Spinal cord (tissue), 10 donors: Measurements from ENCODE around the gene C4orf50. TPM values are rescaled to one million over a fixed set of nuclear protein-coding genes. Genes with fewer than 3 reads are reported as not detected.
A peak's percentile ranks its signal among the peaks of the same experiment; 100 is the strongest.

ENCODE experiments used
- DNase-seq, 6 donors: peaks; one replicate each; pipeline versions ENCODE4 v3.0.0 to v3.0.0-alpha.2; 2013 to 2015; ENCODE audit warnings: low spot score in 6 of 6, low read depth in 4 of 6
- H3K27ac ChIP-seq: one replicate; pipeline ENCODE4 v1.5.1; 2013; ENCODE audit warnings: low read depth, low read length, control low read depth
- H3K27me3 ChIP-seq: one replicate; pipeline ENCODE4 v1.6.1; 2013; ENCODE audit warnings: low read length; ENCODE audit not compliant: control insufficient read depth, insufficient read depth
- H3K36me3 ChIP-seq: one replicate; pipeline ENCODE4 v1.6.1; 2013; ENCODE audit warnings: low read length; ENCODE audit not compliant: control insufficient read depth, insufficient read depth
- H3K4me1 ChIP-seq: one replicate; pipeline ENCODE4 v1.6.1; 2013; ENCODE audit warnings: low read length; ENCODE audit not compliant: control insufficient read depth, insufficient read depth
- H3K4me3 ChIP-seq: one replicate; pipeline ENCODE4 v1.5.1; 2013; ENCODE audit warnings: low read depth, low read length, control low read depth
- H3K9me3 ChIP-seq: one replicate; pipeline ENCODE4 v1.6.1; 2013; ENCODE audit warnings: low read length; ENCODE audit not compliant: control insufficient read depth, insufficient read depth
- WGBS: methylation state at CpG from one replicate; pipeline ENCODE4 v1.1.5; 2013; ENCODE audit warnings: missing lambda C conversion rate; ENCODE audit not compliant: insufficient coverage; 5-methylcytosine and 5-hydroxymethylcytosine counted together
- polyA plus RNA-seq, 2 donors: library from polyadenylated mRNA; unstranded; fragments of 120-200 nt; gene quantifications; one replicate each; pipeline ENCODE4 v1.2.1, GENCODE V29; 2013; ENCODE audit not compliant: insufficient read length in 2 of 2
- total RNA-seq, 2 donors: library from RNA; depleted of rRNA in 1 of 2; stranded (reverse); fragments of 120-200 nt in 1 of 2; fragments of >200 nt in 1 of 2; gene quantifications; one replicate each; pipeline versions ENCODE4 v1.2.3 to v1.2.4, GENCODE V29; 2013 to 2014
- donor health status: healthy.

Gene C4orf50
- total and polyA plus RNA-seq, 4 donors, result 1.9 to 6.4 (median 2.7) TPM

DNA sequence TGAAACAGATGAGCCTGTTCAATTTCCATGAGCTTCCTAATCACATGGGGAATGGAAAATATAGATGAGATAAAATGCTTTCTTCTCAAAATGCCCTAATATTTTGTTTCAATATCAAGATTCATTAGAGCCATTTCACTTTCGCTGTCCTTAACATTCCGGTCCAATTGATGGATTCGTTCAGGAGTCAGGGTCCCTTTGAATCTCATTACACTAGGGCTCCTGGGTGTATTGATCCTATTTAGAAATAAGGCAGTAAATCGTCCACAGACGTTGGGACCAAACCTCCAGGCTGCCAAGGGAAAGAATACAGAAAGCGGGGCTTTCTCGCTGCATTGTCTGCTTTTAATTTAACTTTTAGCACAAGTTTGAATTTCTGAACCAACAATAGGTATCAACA is 104.8 kb downstream of the C4orf50 start:
- H3K9me3 ChIP-seq, result no peaks in the 10 kb centered on the region

DNA sequence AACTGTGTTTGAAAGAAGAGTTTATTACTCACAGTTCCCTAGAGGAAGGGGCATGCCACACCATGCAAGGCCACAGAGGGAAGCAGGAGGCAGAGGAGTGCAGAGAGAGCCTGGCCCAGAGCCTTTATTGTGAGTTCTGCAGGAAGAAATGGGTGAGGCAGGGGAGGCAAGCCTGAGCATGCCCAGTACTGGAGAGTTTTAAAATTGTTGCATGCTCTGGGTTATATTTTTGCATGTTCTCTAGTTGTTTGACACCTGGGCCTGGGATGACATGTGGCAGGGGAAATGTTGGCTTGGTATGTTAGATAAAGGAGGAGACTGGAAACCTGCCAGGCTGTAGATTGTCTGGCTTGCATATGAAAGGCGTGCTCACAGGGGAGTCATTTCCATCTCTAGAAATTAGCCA is 105.6 kb downstream of the C4orf50 start:
- Histone ChIP-seq H3K9me3 (no peaks in the 10 kb centered on the region), H3K27me3 (no peaks in the 10 kb centered on the region), H3K4me1 (no peaks in the 10 kb centered on the region), H3K4me3 (no peak overlapping the region), H3K36me3 (no peaks in the 10 kb centered on the region), H3K27ac (no peak overlapping the region)
- WGBS, result no CpG with 5 or more reads among the region's 1 CpG
- DNase-seq, result peak in 2 of 6 donors; percentile 70 to 80

More for the DNA sequence above, 104.8 kb downstream of the C4orf50 start:
- DNase-seq, result peak in 1 of 6 donors; percentile 52
- Histone ChIP-seq H3K36me3 (no peaks in the 10 kb centered on the region), H3K27ac (no peak overlapping the region), H3K27me3 (no peaks in the 10 kb centered on the region), H3K4me3 (no peak overlapping the region), H3K4me1 (no peaks in the 10 kb centered on the region)
- WGBS, result 20% methylated on average over 1 of the region's 7 CpGs

DNA sequence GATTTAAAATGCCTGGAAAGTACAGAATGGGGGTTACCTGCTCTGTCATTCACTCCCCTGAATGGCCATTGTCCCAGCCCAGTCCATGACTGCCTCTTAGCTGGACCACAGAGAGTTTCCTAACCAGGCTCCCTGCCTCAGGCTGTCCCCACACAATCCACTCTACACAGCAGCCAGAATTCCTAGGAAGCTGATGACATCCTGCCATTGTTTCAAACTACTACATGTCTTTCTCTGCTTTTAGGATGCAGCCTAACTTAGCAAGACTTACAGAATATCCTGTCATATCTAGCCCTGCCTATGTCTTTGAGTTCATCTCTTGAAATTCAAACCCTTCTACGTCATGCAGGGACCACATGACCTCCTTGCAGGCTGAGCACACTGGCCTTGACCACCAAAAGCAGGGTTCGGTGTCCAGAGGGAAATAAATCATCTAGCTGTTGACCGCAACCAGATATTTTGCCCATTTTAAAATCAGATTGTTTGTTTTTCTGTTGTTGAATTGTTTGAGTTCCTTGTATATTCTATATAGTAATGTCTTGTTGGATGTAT is 109.3 kb downstream of the C4orf50 start:
- Histone ChIP-seq H3K36me3 (peaks cover 3% of the 10 kb centered on the region), H3K4me3 (no peak overlapping the region), H3K27ac (no peak overlapping the region), H3K9me3 (no peaks in the 10 kb centered on the region), H3K4me1 (peaks cover 6% of the 10 kb centered on the region), H3K27me3 (no peaks in the 10 kb centered on the region)
- no peak for DNase-seq
- WGBS, result 79% methylated on average over 2 of the region's 3 CpGs

DNA sequence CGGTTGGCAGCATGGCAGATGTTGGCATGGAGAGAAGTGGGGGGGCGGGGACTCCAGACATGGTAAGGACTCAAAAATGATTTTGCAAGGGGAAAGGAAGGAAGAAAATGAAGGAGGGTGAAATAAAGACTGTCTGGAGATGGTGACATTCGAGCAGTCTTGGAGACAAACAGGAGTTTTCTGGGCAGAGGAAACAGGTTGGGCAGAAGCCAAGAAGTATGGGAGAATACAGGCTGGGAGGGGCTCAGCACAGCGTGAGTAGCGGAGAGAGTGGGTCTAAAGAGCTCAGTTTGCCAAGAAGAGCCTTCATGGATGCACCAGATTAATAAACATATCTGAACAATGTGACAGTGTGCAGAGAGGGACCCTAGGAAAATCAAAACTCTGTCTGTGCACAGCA is 112.0 kb downstream of the C4orf50 start:
- 19% methylated on average over 5 of the region's 5 CpGs for WGBS
- Histone ChIP-seq H3K4me3 (no peak overlapping the region), H3K27ac (no peak overlapping the region), H3K9me3 (no peaks in the 10 kb centered on the region), H3K36me3 (peaks cover 3% of the 10 kb centered on the region), H3K27me3 (no peaks in the 10 kb centered on the region), H3K4me1 (peaks cover 6% of the 10 kb centered on the region)
- DNase-seq, result peak in 2 of 6 donors; percentile 56 to 80

DNA sequence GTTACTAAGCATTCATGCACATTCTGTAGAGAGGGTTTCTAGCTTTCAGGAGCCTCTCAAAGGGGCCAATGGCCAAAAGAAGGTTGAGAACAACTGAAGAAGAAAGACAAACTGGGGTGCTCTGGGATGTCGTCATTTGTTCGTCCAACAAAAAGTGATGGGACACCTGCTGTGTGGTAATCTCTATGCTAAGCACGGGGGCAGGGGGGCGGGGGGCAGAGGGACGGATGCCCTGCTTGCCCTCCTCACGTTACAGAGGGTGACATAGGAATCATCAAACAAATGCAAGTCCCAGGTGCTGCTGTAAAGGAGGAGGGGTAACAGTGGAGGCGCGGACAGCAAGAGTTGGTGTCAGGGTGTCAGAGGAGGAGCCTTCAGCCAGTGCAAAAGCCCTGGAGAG is 112.5 kb downstream of the C4orf50 start:
- 10% methylated on average over 8 of the region's 8 CpGs for WGBS
- H3K4me3 ChIP-seq, result no peak overlapping the region
- H3K27me3 ChIP-seq, result no peaks in the 10 kb centered on the region
- H3K36me3 ChIP-seq, result peaks cover 3% of the 10 kb centered on the region
- peaks cover 6% of the 10 kb centered on the region for H3K4me1 ChIP-seq
- H3K9me3 ChIP-seq, result no peaks in the 10 kb centered on the region
- DNase-seq, result no peak
- no peak overlapping the region for H3K27ac ChIP-seq

DNA sequence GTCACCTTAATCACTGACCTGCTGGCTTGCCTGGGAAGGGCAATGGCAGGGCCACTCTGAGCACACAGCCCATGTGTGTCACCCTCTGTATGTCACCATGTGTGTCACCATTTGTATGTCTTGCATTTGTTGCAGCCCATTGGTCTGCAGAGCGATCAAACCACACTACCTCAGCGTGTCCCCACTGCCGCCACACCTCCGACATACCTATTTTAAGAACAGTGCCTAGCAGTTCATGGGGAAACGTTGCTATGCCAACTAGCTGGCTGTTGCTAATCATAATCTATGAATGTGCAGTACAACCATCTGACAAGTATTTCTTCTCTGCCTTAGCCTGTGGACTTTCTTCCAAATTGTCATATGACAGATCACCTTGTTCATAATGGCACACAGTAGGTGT is 117.4 kb downstream of the C4orf50 start:
- Histone ChIP-seq H3K9me3 (no peaks in the 10 kb centered on the region), H3K36me3 (peaks cover 3% of the 10 kb centered on the region), H3K27me3 (no peaks in the 10 kb centered on the region), H3K4me1 (peaks cover 1% of the 10 kb centered on the region), H3K4me3 (no peak overlapping the region), H3K27ac (no peak overlapping the region)
- WGBS, result 61% methylated on average over 5 of the region's 5 CpGs
- peak in 2 of 6 donors; percentile 20 to 41 for DNase-seq

DNA sequence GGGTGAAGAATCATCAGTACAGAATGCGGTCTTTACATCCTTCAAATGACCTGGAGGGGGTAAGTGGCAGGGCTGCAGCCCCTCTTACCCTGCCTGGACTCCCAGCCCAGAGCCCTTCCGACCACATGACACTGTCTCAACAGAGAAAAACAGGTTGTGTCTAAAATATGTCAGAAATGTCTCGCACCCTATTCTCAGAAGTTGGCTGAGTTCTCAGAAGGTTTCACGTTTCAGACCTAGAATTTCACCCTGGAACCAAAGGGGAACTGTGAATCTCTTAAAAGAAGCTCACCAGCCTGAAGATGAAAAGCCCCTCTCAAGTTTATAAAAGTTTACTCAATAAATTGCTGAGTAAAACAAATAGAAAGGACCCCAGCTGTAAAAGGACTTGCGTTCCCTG is 118.3 kb downstream of the C4orf50 start:
- Histone ChIP-seq H3K9me3 (no peaks in the 10 kb centered on the region), H3K27ac (no peak overlapping the region), H3K4me1 (peaks cover 1% of the 10 kb centered on the region), H3K27me3 (no peaks in the 10 kb centered on the region), H3K4me3 (no peak overlapping the region), H3K36me3 (peaks cover 3% of the 10 kb centered on the region)
- DNase-seq, result no peak
- 83% methylated on average over 1 of the region's 5 CpGs for WGBS

DNA sequence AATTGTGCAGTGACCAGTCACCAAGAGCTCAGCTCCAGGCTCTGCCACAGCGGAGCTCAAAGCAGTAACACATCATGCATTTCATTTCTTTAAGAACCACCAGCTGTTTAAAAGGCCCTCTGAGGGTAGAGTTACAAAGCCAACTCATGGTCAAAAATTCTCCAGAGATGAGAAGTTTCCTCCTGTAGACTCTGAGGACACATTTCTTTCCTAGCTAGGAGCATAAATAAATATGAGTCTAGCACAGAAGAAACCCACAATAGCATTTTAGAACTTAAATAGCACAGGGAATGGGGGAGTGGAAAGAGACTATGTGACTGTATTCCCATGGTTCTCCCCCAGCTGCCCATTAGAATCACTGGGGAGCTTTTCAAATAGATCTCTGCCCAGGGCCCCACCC is 118.8 kb downstream of the C4orf50 start:
- DNase-seq, result no peak
- 88% methylated on average over 1 of the region's 1 CpG for WGBS
- Histone ChIP-seq H3K27ac (no peak overlapping the region), H3K27me3 (no peaks in the 10 kb centered on the region), H3K4me3 (no peak overlapping the region), H3K4me1 (peaks cover 6% of the 10 kb centered on the region), H3K36me3 (peaks cover 3% of the 10 kb centered on the region), H3K9me3 (no peaks in the 10 kb centered on the region)

DNA sequence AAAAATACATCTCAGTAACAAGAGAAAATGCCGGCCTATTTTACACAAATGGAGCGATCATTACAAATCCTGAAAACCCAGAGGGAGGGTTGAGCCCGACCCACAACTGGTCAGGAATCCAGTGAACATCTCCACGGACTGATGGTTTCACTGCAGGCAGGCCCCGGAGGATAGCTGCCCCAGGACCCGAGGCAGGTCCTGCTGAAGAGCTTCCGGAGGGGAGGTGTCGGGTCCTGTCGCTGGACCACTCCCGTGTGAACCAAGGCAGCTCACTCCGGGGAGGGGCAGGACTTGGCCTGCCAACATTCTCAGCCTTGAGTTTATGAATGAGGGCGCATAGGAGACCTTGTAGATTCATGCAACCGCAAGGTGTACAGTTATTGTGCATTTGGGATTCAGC is 120.6 kb downstream of the C4orf50 start:
- no peak overlapping the region for H3K27ac ChIP-seq
- H3K4me3 ChIP-seq, result no peak overlapping the region
- no peaks in the 10 kb centered on the region for H3K36me3 ChIP-seq
- peaks cover 19% of the 10 kb centered on the region for H3K4me1 ChIP-seq
- DNase-seq, result no peak
- WGBS, result 85% methylated on average over 13 of the region's 13 CpGs
- no peaks in the 10 kb centered on the region for H3K9me3 ChIP-seq
- H3K27me3 ChIP-seq, result peaks cover 5% of the 10 kb centered on the region

DNA sequence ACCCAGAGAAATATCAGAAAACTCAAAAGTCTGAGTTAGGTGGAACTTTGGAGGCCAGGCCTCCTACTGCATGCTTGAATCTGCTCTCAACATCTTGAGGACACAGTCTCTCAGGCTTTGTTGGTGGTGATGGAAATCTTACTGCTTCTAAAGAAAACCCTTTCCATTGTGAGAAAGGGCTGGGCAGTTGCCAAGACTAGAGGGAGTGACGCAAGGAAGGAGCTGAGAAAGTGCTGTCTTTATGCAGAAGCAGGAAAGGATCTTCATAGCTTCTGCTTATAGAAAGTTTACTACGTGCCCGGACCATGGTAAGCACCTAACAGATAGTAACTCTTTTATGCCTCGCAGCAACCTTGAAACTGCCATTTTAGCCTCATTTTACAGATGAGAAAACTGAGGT is 122.9 kb downstream of the C4orf50 start:
- H3K27me3 ChIP-seq, result peaks cover 20% of the 10 kb centered on the region
- no peak overlapping the region for H3K4me3 ChIP-seq
- H3K36me3 ChIP-seq, result no peaks in the 10 kb centered on the region
- DNase-seq, result peak in 2 of 6 donors; percentile 47 to 61
- 43% methylated on average over 2 of the region's 4 CpGs for WGBS
- H3K27ac ChIP-seq, result no peak overlapping the region
- H3K4me1 ChIP-seq, result peaks cover 39% of the 10 kb centered on the region
- H3K9me3 ChIP-seq, result no peaks in the 10 kb centered on the region
